NCI-H82 (cell line): Measurements from ENCODE around the gene TMEM232.

Experiments used
- DNase-seq: peaks from one replicate; lab custom pipeline; 2025; lab: John Stamatoyannopoulos, UW

Gene TMEM232

GRCh38 chr5:110514030-110514429 lies 212.4 kb downstream of the TMEM232 start:
- DNase-seq = no peak

GRCh38 chr5:110512266-110512665 lies 214.2 kb downstream of the TMEM232 start:
- DNase-seq = no peak

GRCh38 chr5:110510146-110510545 lies 216.3 kb downstream of the TMEM232 start:
- no peak for DNase-seq

- DNase-seq = no peak
Measured at GRCh38 chr5:110507972-110508371, 218.5 kb downstream of the TMEM232 start.

GRCh38 chr5:110506378-110506777 lies 220.1 kb downstream of the TMEM232 start:
- DNase-seq = no peak

GRCh38 chr5:110496276-110496675 lies 230.2 kb downstream of the TMEM232 start:
- DNase-seq = no peak

GRCh38 chr5:110492446-110492845 lies 234.0 kb downstream of the TMEM232 start:
- no peak for DNase-seq

- no peak for DNase-seq
Measured at GRCh38 chr5:110478895-110479294, 247.6 kb downstream of the TMEM232 start.

- DNase-seq = no peak
Measured at GRCh38 chr5:110477911-110478310, 248.6 kb downstream of the TMEM232 start.

- no peak for DNase-seq
Measured at GRCh38 chr5:110476164-110476563, 250.3 kb downstream of the TMEM232 start.

GRCh38 chr5:110475529-110475928 lies 250.9 kb downstream of the TMEM232 start:
- DNase-seq = no peak

- no peak for DNase-seq
Measured at GRCh38 chr5:110469486-110469885, 257.0 kb downstream of the TMEM232 start.

GRCh38 chr5:110463106-110463505 lies 263.4 kb downstream of the TMEM232 start:
- no peak for DNase-seq

GRCh38 chr5:110460837-110461236 lies 265.6 kb downstream of the TMEM232 start:
- no peak for DNase-seq

GRCh38 chr5:110458313-110458712 lies 268.2 kb downstream of the TMEM232 start:
- peak; percentile 70 for DNase-seq

GRCh38 chr5:110442856-110443255 lies 283.6 kb downstream of the TMEM232 start:
- no peak for DNase-seq

GRCh38 chr5:110441035-110441434 lies 285.4 kb downstream of the TMEM232 start:
- peak; percentile 72 for DNase-seq

- no peak for DNase-seq
Measured at GRCh38 chr5:110440058-110440457, 286.4 kb downstream of the TMEM232 start.

GRCh38 chr5:110439296-110439695 lies 287.2 kb downstream of the TMEM232 start:
- DNase-seq = no peak

- DNase-seq = no peak
Measured at GRCh38 chr5:110435207-110435606, 291.3 kb downstream of the TMEM232 start.

GRCh38 chr5:110431603-110432002 lies 294.9 kb downstream of the TMEM232 start:
- DNase-seq = no peak

GRCh38 chr5:110414360-110414759 lies 312.1 kb downstream of the TMEM232 start:
- no peak for DNase-seq

- DNase-seq = no peak
Measured at GRCh38 chr5:110413856-110414255, 312.6 kb downstream of the TMEM232 start.

- DNase-seq = no peak
Measured at GRCh38 chr5:110409571-110409970, 316.9 kb downstream of the TMEM232 start.

GRCh38 chr5:110402562-110402961 lies 323.9 kb downstream of the TMEM232 start:
- DNase-seq = peak; percentile 6
